Mammary epithelial cell (primary cell): ENCODE data around the gene CHIT1.

Experiments used
- EZH2 ChIP-seq: IDR thresholded peaks from 2 replicates; pipeline ENCODE4 v1.6.1; 2012; ENCODE audit warnings: low read length, inconsistent platforms, borderline replicate concordance
- TF ChIP-seq, protein P1 (sequence below), 2 donors: IDR thresholded peaks in 1 of 2; conservative IDR thresholded peaks in 1 of 2; 2 replicates each; pipeline ENCODE4 v1.5.1; 2011 to 2012; ENCODE audit warnings: inconsistent platforms in 2 of 2, low read length in 2 of 2, mild to moderate bottlenecking in 2 of 2, control low read depth in 1 of 2, low read depth in 1 of 2; ENCODE audit not compliant: insufficient read depth in 1 of 2; ENCODE audit errors: extremely low read depth in 1 of 2

DNA sequence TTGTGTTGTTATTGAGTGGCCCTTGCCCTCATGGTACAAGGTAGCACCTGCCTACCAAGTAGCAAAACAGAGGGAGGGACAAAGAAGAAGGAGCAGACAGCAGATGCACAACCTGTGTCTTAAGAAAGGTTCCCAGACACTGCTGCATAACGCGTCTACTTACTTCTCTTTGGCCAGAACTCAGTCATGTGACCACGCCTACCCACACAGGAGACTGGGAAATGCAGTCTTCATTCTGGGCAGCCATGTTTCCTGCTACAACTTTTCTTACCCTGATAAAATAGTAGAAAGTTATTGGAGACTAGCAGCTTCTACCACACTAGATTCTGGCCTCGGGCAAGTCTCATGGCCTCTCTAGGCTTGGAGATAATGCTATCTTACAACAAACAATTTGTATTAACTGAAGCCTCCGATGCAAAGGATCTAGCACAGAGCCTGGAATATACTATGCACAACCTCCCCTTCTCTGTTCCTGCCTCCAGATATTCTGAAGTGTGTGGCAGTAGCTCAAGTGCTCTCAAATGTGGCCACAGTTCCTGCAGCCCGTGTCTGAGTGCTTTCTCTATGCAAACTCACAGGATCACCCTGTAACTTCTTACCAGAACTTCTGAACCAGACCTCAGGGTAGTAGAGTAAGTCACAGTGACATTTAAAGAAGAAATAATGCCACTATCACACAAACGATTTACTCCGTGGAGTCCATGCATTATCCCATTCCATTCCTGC is 41.7 kb upstream of the CHIT1 start:
- TF ChIP-seq, protein P1, sequence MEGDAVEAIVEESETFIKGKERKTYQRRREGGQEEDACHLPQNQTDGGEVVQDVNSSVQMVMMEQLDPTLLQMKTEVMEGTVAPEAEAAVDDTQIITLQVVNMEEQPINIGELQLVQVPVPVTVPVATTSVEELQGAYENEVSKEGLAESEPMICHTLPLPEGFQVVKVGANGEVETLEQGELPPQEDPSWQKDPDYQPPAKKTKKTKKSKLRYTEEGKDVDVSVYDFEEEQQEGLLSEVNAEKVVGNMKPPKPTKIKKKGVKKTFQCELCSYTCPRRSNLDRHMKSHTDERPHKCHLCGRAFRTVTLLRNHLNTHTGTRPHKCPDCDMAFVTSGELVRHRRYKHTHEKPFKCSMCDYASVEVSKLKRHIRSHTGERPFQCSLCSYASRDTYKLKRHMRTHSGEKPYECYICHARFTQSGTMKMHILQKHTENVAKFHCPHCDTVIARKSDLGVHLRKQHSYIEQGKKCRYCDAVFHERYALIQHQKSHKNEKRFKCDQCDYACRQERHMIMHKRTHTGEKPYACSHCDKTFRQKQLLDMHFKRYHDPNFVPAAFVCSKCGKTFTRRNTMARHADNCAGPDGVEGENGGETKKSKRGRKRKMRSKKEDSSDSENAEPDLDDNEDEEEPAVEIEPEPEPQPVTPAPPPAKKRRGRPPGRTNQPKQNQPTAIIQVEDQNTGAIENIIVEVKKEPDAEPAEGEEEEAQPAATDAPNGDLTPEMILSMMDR (conservative IDR thresholded peaks at IDR 0.05 in 1 of 2, IDR thresholded peaks at IDR 0.05 in 1 of 2; ENCODE audit: extremely low read depth in 1 of 2, insufficient read depth in 1 of 2, low read depth in 1 of 2, low read length in 2 of 2): no peak
- no peak for TF ChIP-seq EZH2
